Measurements from ENCODE around the gene BACH2. TPM values are rescaled to one million over a fixed set of nuclear protein-coding genes. Genes with fewer than 3 reads are reported as not detected.

The BACH2 gene
- total RNA-seq, 1 donor from 2014 or later = 5.0 TPM

DNA sequence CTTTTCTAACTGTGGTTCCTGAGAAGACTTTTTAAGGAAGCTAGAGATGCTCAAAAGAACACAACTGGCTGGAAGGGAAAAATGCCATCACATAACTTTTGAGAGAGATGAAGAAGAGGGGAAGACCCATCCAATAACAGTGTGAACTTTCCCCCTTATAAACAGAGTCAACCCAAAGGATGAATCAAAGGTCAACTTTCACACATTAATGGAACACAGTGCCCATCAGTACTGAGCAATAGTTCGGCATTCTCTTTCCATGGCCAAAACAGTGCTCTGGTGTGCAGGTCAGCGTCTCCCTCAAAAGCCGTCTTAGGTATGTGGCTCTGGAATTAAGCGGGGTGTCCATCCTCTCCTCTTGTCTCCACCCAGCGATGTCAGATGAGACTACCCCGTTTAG lies 272.0 kb downstream of the BACH2 start:
- Histone ChIP-seq H3K4me3 (ENCODE audit: low read depth, low read length) (no peak overlapping the region), H3K36me3 (ENCODE audit: control insufficient read depth, insufficient read depth, low read length) (no peaks in the 10 kb centered on the region), H3K27me3 (ENCODE audit: control insufficient read depth, insufficient read depth, low read length) (no peaks in the 10 kb centered on the region)
- TF ChIP-seq, protein P1, sequence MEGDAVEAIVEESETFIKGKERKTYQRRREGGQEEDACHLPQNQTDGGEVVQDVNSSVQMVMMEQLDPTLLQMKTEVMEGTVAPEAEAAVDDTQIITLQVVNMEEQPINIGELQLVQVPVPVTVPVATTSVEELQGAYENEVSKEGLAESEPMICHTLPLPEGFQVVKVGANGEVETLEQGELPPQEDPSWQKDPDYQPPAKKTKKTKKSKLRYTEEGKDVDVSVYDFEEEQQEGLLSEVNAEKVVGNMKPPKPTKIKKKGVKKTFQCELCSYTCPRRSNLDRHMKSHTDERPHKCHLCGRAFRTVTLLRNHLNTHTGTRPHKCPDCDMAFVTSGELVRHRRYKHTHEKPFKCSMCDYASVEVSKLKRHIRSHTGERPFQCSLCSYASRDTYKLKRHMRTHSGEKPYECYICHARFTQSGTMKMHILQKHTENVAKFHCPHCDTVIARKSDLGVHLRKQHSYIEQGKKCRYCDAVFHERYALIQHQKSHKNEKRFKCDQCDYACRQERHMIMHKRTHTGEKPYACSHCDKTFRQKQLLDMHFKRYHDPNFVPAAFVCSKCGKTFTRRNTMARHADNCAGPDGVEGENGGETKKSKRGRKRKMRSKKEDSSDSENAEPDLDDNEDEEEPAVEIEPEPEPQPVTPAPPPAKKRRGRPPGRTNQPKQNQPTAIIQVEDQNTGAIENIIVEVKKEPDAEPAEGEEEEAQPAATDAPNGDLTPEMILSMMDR (IDR thresholded peaks at IDR 0.05; ENCODE audit: insufficient read depth, low read length, poor library complexity, severe bottlenecking) = no peak
- DNase-seq (ENCODE audit: low read depth) = no peak

DNA sequence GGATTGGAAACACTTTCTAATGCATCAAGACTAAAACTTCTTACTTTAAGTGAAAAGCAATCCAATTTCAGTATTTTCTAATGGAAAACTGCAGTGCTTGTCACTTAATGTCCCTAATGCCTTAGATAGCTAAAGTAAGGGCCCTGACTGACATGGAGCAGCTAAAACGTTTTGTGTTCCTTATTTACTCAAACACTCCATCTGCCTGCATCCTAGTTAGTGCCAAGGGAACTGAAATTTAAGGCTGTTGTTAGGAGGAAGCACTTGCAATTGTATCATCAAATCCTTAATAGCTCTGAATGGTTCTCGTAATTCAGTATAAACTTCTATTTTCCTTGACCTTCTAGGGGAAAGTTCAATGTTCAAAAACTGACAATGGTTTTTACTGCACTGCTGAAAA lies 274.9 kb downstream of the BACH2 start:
- DNase-seq (ENCODE audit: low read depth) = no peak
- TF ChIP-seq, protein P1 (IDR thresholded peaks at IDR 0.05; ENCODE audit: insufficient read depth, low read length, poor library complexity, severe bottlenecking) = no peak
- H3K4me3 ChIP-seq (ENCODE audit: low read depth, low read length) = no peak overlapping the region
- no peaks in the 10 kb centered on the region for H3K36me3 ChIP-seq (ENCODE audit: control insufficient read depth, insufficient read depth, low read length)
- no peaks in the 10 kb centered on the region for H3K27me3 ChIP-seq (ENCODE audit: control insufficient read depth, insufficient read depth, low read length)

DNA sequence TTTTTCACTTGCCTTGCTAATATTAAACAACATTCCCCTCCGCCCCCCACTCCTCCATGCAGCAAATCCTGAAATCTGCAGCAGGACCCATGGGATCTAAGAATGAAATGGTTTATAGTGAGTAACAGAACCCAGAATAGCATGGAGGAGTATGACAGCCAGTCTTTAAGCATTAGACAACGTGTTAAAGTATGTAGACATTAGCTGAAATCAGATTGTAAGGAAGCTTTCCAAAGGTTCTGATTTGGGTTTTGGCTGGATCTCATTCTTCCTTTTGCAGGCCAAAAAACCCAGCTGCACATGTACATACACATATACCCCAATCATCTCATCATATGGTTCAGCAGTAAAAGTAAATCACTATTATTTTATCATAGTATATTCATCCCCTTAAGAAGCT lies 275.9 kb downstream of the BACH2 start:
- Histone ChIP-seq H3K4me3 (ENCODE audit: low read depth, low read length) (no peak overlapping the region), H3K36me3 (ENCODE audit: control insufficient read depth, insufficient read depth, low read length) (no peaks in the 10 kb centered on the region), H3K27me3 (ENCODE audit: control insufficient read depth, insufficient read depth, low read length) (no peaks in the 10 kb centered on the region)
- TF ChIP-seq, protein P1 (IDR thresholded peaks at IDR 0.05; ENCODE audit: insufficient read depth, low read length, poor library complexity, severe bottlenecking) = no peak
- DNase-seq (ENCODE audit: low read depth) = no peak

DNA sequence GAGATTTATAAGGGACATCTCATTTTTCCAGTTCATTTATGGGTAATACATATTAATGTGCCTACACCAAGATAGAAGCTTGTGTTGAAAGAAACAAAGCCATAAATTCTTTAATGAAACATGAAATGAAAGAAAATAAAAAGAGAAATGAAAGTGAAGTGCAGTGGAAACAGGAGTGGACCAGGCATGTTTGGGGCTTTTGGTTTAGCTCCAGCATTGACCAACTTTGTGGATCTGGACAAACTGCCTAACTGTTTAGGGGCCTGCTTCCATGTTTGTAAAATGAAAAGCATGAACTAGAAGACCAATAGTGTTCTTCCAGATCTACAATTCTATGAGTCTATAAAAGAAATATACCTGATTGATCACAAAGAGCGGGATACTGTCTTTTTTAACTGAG lies 277.4 kb downstream of the BACH2 start:
- H3K36me3 ChIP-seq (ENCODE audit: control insufficient read depth, insufficient read depth, low read length) = no peaks in the 10 kb centered on the region
- H3K27me3 ChIP-seq (ENCODE audit: control insufficient read depth, insufficient read depth, low read length) = no peaks in the 10 kb centered on the region
- no peak for DNase-seq (ENCODE audit: low read depth)
- TF ChIP-seq, protein P1 (IDR thresholded peaks at IDR 0.05; ENCODE audit: insufficient read depth, low read length, poor library complexity, severe bottlenecking) = no peak
- no peak overlapping the region for H3K4me3 ChIP-seq (ENCODE audit: low read depth, low read length)

DNA sequence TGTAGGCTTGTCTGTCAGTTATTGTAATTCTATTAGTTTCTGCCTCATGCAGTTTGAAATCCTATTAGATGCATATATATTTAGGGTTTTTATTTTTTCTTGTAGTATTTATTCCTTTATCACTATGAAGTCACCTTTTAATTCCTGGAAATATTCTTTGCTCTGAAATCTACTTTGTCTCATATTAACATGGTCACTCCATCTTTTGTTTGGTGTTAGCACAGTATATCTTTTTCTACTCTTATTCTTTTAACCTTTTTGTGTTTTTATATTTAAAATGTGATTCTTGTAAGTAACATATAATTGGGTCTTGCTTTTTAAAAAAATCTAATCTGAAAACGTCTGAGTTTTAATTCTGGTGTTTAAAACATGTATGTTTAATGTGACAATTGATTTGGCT lies 280.8 kb downstream of the BACH2 start:
- Histone ChIP-seq H3K36me3 (ENCODE audit: control insufficient read depth, insufficient read depth, low read length) (no peaks in the 10 kb centered on the region), H3K27me3 (ENCODE audit: control insufficient read depth, insufficient read depth, low read length) (no peaks in the 10 kb centered on the region), H3K4me3 (ENCODE audit: low read depth, low read length) (no peak overlapping the region)
- no peak for DNase-seq (ENCODE audit: low read depth)
- TF ChIP-seq, protein P1 (IDR thresholded peaks at IDR 0.05; ENCODE audit: insufficient read depth, low read length, poor library complexity, severe bottlenecking) = no peak

DNA sequence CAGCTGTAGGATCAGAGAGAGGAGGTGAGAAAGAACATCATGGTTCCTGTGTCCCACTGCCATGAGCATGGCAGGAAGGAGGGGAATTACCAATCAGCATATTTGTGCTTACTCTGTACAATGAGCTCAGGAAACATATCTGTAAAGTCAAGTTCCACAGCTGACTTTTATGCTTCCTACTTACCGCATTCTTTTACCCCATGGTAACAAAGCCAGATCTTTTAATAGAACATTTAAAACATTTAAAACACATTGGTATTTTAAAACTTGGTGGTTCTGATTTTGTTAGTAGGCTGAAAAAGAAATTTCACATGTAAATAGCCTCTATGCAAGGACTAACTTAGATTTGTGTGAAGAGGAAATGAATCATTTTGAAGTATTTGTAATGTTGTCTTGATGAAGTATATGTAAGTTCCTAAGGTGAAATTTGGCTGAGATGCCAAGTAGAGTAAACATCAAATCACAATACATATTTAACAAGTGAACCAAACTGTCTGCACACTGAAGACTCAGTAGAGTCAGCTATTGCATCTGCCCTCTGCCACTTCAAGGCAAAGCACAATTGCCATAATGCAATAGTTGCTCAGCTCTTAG lies 287.6 kb downstream of the BACH2 start:
- no peak overlapping the region for H3K4me3 ChIP-seq (ENCODE audit: low read depth, low read length)
- DNase-seq (ENCODE audit: low read depth) = no peak
- TF ChIP-seq, protein P1 (IDR thresholded peaks at IDR 0.05; ENCODE audit: insufficient read depth, low read length, poor library complexity, severe bottlenecking) = no peak
- H3K27me3 ChIP-seq (ENCODE audit: control insufficient read depth, insufficient read depth, low read length) = no peaks in the 10 kb centered on the region
- no peaks in the 10 kb centered on the region for H3K36me3 ChIP-seq (ENCODE audit: control insufficient read depth, insufficient read depth, low read length)

All from kidney epithelial cell (primary cell).